HepG2 (cell line): Measurements from ENCODE around the gene SCARB2. TPM values are rescaled to one million over a fixed set of nuclear protein-coding genes. Genes with fewer than 3 reads are reported as not detected.

Experiments used
- ATAC-seq: fragments of 200-7000 bp; cut with Tn5 transposase; 3 replicates; pipeline ENCODE4 v1.9.1; 2020; ENCODE audit warnings: mild to moderate bottlenecking, moderate library complexity
- BruUV-seq: library from RNA; stranded (reverse); fragments of 400-500 nt; replicated peaks from 2 replicates; lab custom pipeline; 2021; lab: Mats Ljungman, UMichigan
- CTCF ChIA-PET: fragments of 300-600 bp; formaldehyde crosslinking; extraction: SDS; loops from one replicate; lab custom pipeline; 2021; ENCODE audit warnings: low total read pairs, inconsistent platforms, low intra/inter-chr PET ratio; lab: Yijun Ruan, JAX
- POLR2A ChIA-PET: fragments of 350-600 bp; sonication (Branson Sonifier 250); formaldehyde crosslinking; loops from one replicate; lab custom pipeline; 2020; ENCODE audit warnings: antibody characterized with exemption, inconsistent platforms; lab: Yijun Ruan, JAX
- DNase-seq: peaks from one replicate; pipeline ENCODE4 v3.0.0-alpha.2; 2015; ENCODE audit warnings: low spot score
- FAIRE-seq: peaks from 3 replicates; lab custom pipeline; 2011; peaks lifted over from hg19 to GRCh38; lab: Jason Lieb, UNC
- H2AFZ ChIP-seq: one replicate; pipeline ENCODE4 v1.6.1; 2011; ENCODE audit warnings: low read length, inconsistent platforms
- H3K27ac ChIP-seq: fragments of 300-600 bp; 3 replicates; pipeline ENCODE4 v1.8.0; 2011; ENCODE audit warnings: mixed run types, mild to moderate bottlenecking, mixed read lengths, low read length, inconsistent platforms; ENCODE audit not compliant: insufficient read depth; ENCODE audit errors: extremely low read length
- H3K27me3 ChIP-seq, 2 experiments: fragments of 200-600 bp in 1 of 2; 2 replicates in 1 of 2; 3 replicates in 1 of 2; pipeline versions ENCODE4 v1.6.0 to v1.8.0; 2011; ENCODE audit warnings: low read length in 2 of 2, mild to moderate bottlenecking in 2 of 2, moderate library complexity in 2 of 2, inconsistent platforms in 1 of 2; ENCODE audit not compliant: insufficient read depth in 2 of 2, control insufficient read depth in 1 of 2
- H3K36me3 ChIP-seq, 2 experiments: fragments of 200-600 bp in 1 of 2; replicated peaks in 1 of 2; 2 replicates in 1 of 2; 3 replicates in 1 of 2; pipeline versions ENCODE4 v1.5.1 to v1.8.0; 2011; ENCODE audit warnings: low read length in 2 of 2, inconsistent platforms in 1 of 2; ENCODE audit not compliant: insufficient read depth in 2 of 2, control insufficient read depth in 1 of 2
- H3K4me1 ChIP-seq: 2 replicates; pipeline ENCODE4 v1.5.1; 2012; ENCODE audit warnings: low read length, inconsistent platforms; ENCODE audit not compliant: insufficient read depth
- H3K4me2 ChIP-seq: 2 replicates; pipeline ENCODE4 v1.6.0; 2011; ENCODE audit warnings: low read depth, low read length, inconsistent platforms
- H3K4me3 ChIP-seq, 3 experiments: fragments of 200-600 bp in 1 of 3; sonication (generic), shearing (Covaris generic) in 1 of 3; replicated peaks in 1 of 3; 2 replicates each; pipeline ENCODE4 v1.5.1; 2011 to 2016; ENCODE audit warnings: low read length in 3 of 3, inconsistent platforms in 2 of 3, low read depth in 2 of 3, mild to moderate bottlenecking in 2 of 3, control low read depth in 1 of 3, mixed read lengths in 1 of 3; ENCODE audit not compliant: insufficient read depth in 1 of 3
- H3K79me2 ChIP-seq: one replicate; pipeline ENCODE4 v1.6.1; 2011; ENCODE audit warnings: low read length, inconsistent platforms; ENCODE audit not compliant: insufficient read depth
- H3K9ac ChIP-seq: 2 replicates; pipeline ENCODE4 v1.6.0; 2011; ENCODE audit warnings: mild to moderate bottlenecking, low read depth, low read length, inconsistent platforms; ENCODE audit not compliant: insufficient read depth
- H3K9me3 ChIP-seq: 2 replicates; pipeline ENCODE4 v1.5.1; 2012; ENCODE audit warnings: mild to moderate bottlenecking, low read length
- H4K20me1 ChIP-seq: 2 replicates; pipeline ENCODE4 v1.6.0; 2011; ENCODE audit warnings: inconsistent platforms, mild to moderate bottlenecking, low read length, moderate library complexity; ENCODE audit not compliant: insufficient read depth
- ARID2 ChIP-seq: sonication (generic); formaldehyde crosslinking; IDR thresholded peaks from 2 replicates; pipeline ENCODE4 v1.8.1; 2022; ENCODE audit warnings: mild to moderate bottlenecking, missing genetic modification reagents, borderline replicate concordance
- ETV5 ChIP-seq: IDR thresholded peaks from 2 replicates; pipeline ENCODE4 v1.6.1; 2018; ENCODE audit warnings: missing biosample characterization, missing genetic modification reagents, inconsistent platforms, borderline replicate concordance
- EZH2 ChIP-seq: conservative IDR thresholded peaks from 2 replicates; pipeline ENCODE4 v1.6.1; 2012; ENCODE audit warnings: mild to moderate bottlenecking, low read depth, low read length, moderate library complexity
- GABPA ChIP-seq, 2 experiments: IDR thresholded peaks; 2 replicates each; pipeline ENCODE4 v1.6.1; 2011 to 2016; ENCODE audit warnings: low read depth in 2 of 2, low read length in 1 of 2, missing biosample characterization in 1 of 2, missing genetic modification characterization in 1 of 2
- MEF2D ChIP-seq: sonication (generic); formaldehyde crosslinking; IDR thresholded peaks from 2 replicates; pipeline ENCODE4 v1.5.1; 2020; ENCODE audit warnings: mild to moderate bottlenecking, missing genetic modification reagents
- MYPOP ChIP-seq: sonication (generic); formaldehyde crosslinking; IDR thresholded peaks from 2 replicates; pipeline ENCODE4 v1.8.1; 2023; ENCODE audit warnings: mild to moderate bottlenecking, moderate library complexity, missing genetic modification reagents
- MZF1 ChIP-seq: sonication (generic); formaldehyde crosslinking; IDR thresholded peaks from 2 replicates; pipeline ENCODE4 v1.8.1; 2023; ENCODE audit warnings: mild to moderate bottlenecking, missing genetic modification reagents, borderline replicate concordance
- PAXIP1 ChIP-seq: sonication (generic); formaldehyde crosslinking; conservative IDR thresholded peaks from 2 replicates; pipeline ENCODE4 v1.4.0; 2020; ENCODE audit warnings: mild to moderate bottlenecking, missing genetic modification reagents, moderate library complexity
- SMAD3 ChIP-seq: sonication (generic); formaldehyde crosslinking; IDR thresholded peaks from 2 replicates; pipeline ENCODE4 v1.4.0; 2020; ENCODE audit warnings: missing genetic modification reagents
- SMARCE1 ChIP-seq: fragments of 450-650 bp; IDR thresholded peaks from 2 replicates; pipeline ENCODE4 v1.6.1; 2017; ENCODE audit warnings: borderline replicate concordance
- SNAPC2 ChIP-seq: sonication (generic); formaldehyde crosslinking; IDR thresholded peaks from 2 replicates; pipeline ENCODE4 v1.8.1; 2022; ENCODE audit warnings: mild to moderate bottlenecking, missing genetic modification reagents
- TERF1 ChIP-seq: sonication (generic); formaldehyde crosslinking; IDR thresholded peaks from 2 replicates; pipeline ENCODE4 v1.8.0; 2022; ENCODE audit warnings: mild to moderate bottlenecking, missing genetic modification reagents, moderate library complexity
- ZBTB21 ChIP-seq: sonication (generic); formaldehyde crosslinking; IDR thresholded peaks from 2 replicates; pipeline ENCODE4 v1.4.0; 2020; ENCODE audit warnings: missing genetic modification reagents
- ZNF101 ChIP-seq: sonication (generic); formaldehyde crosslinking; IDR thresholded peaks from 2 replicates; pipeline ENCODE4 v1.4.0; 2020; ENCODE audit warnings: mild to moderate bottlenecking, low read depth, missing genetic modification reagents, borderline replicate concordance
- ZNF205 ChIP-seq: IDR thresholded peaks from 2 replicates; pipeline ENCODE4 v1.6.1; 2018; ENCODE audit warnings: missing biosample characterization, missing genetic modification reagents
- WGBS: methylation state at CpG from one replicate; pipeline ENCODE4 v1.1.6; 2017; ENCODE audit warnings: low lambda C conversion rate; 5-methylcytosine and 5-hydroxymethylcytosine counted together
- in situ Hi-C: cut with HindIII; loops from 2 replicates; pipeline ENCODE4 v1.10.0; 2017; ENCODE audit warnings: low pct_unique_long_range_greater_than_20kb; ENCODE audit not compliant: extremely low pct_ligation_motif_present
- intact Hi-C: fragments of 100-400 bp; cut with micrococcal nuclease; formaldehyde crosslinking; loops from one replicate; pipeline ENCODE4 v1.10.0; 2022; ENCODE audit not compliant: unreplicated experiment
- polyA plus RNA-seq, 8 experiments: library from polyadenylated mRNA; depleted of rRNA in 3 of 8; stranded (reverse) in 7 of 8; unstranded in 1 of 8; fragments of >200 nt; fragmentation: Illumina TruSeq in 4 of 8; extraction: Trizol in 4 of 8; gene quantifications; 2 replicates each; pipeline versions ENCODE4 v1.2.1 to v1.2.3, GENCODE V29; 2011 to 2016; ENCODE audit warnings: low read depth in 4 of 8, missing spikeins in 1 of 8, mixed read lengths in 1 of 8; ENCODE audit not compliant: insufficient read depth in 1 of 8
- total RNA-seq, 5 experiments: library from RNA; depleted of rRNA; stranded (reverse); fragments of >200 nt; fragmentation: Illumina TruSeq; extraction: Trizol; gene quantifications; 2 replicates each; pipeline ENCODE4 v1.2.3, GENCODE V29; 2016; ENCODE audit warnings: low read depth in 1 of 5
- TF ChIP-seq, protein P1 (sequence below): sonication (generic); formaldehyde crosslinking; IDR thresholded peaks from 2 replicates; pipeline ENCODE4 v1.4.0; 2020; ENCODE audit warnings: mild to moderate bottlenecking, missing genetic modification reagents

SCARB2 gene
- total and polyA plus RNA-seq, 2 of the 13 experiments (the other 11 are each of a cell fraction or from before 2014, with no cell fraction given), result 40.6 to 43.4 TPM

- no peak overlapping the region for H3K4me2 ChIP-seq
- peaks cover 7 to 35% of the 10 kb centered on the region in 2 experiments for H3K36me3 ChIP-seq
- FAIRE-seq (no peak), DNase-seq (no peak), ATAC-seq (no peak)
- in situ Hi-C loops, result no loop called here
- H3K4me3 ChIP-seq, result no peak overlapping the region
- no peak overlapping the region for H3K27ac ChIP-seq
- no TSS peak for BruUV-seq
- ChIA-PET POLR2A (no interaction called here), CTCF (no interaction called here)
- no peaks in the 10 kb centered on the region for H3K9me3 ChIP-seq
- no peaks in the 10 kb centered on the region for H3K27me3 ChIP-seq
- no peaks in the 10 kb centered on the region for H3K4me1 ChIP-seq
- no peak overlapping the region for H2AFZ ChIP-seq
- H4K20me1 ChIP-seq, result no peaks in the 10 kb centered on the region; the same call in 1 of the 2 replicates
- 97% methylated on average over 5 of the region's 5 CpGs for WGBS
- intact Hi-C loops, result no loop called here
- no peaks in the 10 kb centered on the region for H3K79me2 ChIP-seq
- H3K9ac ChIP-seq, result no peak overlapping the region
- TF ChIP-seq ZNF205 (CRISPR knock-in tag) (no peak), SMAD3 (CRISPR knock-in tag) (no peak), ETV5 (CRISPR knock-in tag) (no peak), MEF2D (CRISPR knock-in tag) (no peak), SMARCE1 (no peak), EZH2 (no peak), ARID2 (no peak), PAXIP1 (CRISPR knock-in tag) (no peak), MYPOP (CRISPR knock-in tag) (no peak), MZF1 (CRISPR knock-in tag) (no peak), TERF1 (CRISPR knock-in tag) (no peak), GABPA (IDR thresholded peaks at IDR 0.05; ENCODE audit: low read depth, low read length) (no peak), GABPA (CRISPR knock-in tag; IDR thresholded peaks at IDR 0.05; ENCODE audit: low read depth) (no peak), ZBTB21 (CRISPR knock-in tag) (no peak), SNAPC2 (no peak), ZNF101 (CRISPR knock-in tag) (no peak)
- TF ChIP-seq, protein P1, sequence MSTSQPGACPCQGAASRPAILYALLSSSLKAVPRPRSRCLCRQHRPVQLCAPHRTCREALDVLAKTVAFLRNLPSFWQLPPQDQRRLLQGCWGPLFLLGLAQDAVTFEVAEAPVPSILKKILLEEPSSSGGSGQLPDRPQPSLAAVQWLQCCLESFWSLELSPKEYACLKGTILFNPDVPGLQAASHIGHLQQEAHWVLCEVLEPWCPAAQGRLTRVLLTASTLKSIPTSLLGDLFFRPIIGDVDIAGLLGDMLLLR (CRISPR knock-in tag), result no peak
Observed at GRCh38 chr4:76117536-76117935, 96.1 kb downstream of the SCARB2 start.
